HCT116 (cell line): ENCODE data around the gene APOM.

Experiments used
- EZH2phosphoT487 ChIP-seq: fragments of 200-600 bp; IDR thresholded peaks from 2 replicates; pipeline ENCODE4 v1.6.1; 2018; ENCODE audit warnings: antibody characterized with exemption, borderline replicate concordance
- FOSL1 ChIP-seq: IDR thresholded peaks from 2 replicates; pipeline ENCODE4 v1.6.1; 2012; ENCODE audit warnings: low read depth
- POLR2A ChIP-seq: IDR thresholded peaks from 2 replicates; pipeline ENCODE4 v1.7.0; 2011; ENCODE audit warnings: borderline replicate concordance; ENCODE audit not compliant: insufficient read depth, insufficient read length; ENCODE audit errors: extremely low read depth
- POLR2AphosphoS5 ChIP-seq: IDR thresholded peaks from 2 replicates; pipeline ENCODE4 v1.6.1; 2011; ENCODE audit warnings: mild to moderate bottlenecking, low read depth, low read length, moderate library complexity
- RAD21 ChIP-seq: IDR thresholded peaks from 2 replicates; pipeline ENCODE4 v1.6.1; 2012; ENCODE audit warnings: low read depth, mild to moderate bottlenecking
- SIN3A ChIP-seq: IDR thresholded peaks from 2 replicates; pipeline ENCODE4 v1.6.1; 2012; ENCODE audit warnings: low read depth
- TF ChIP-seq, protein P1 (sequence below), 3 experiments: fragments of 200-600 bp in 1 of 3; sonication (generic) in 1 of 3; IDR thresholded peaks in 2 of 3; conservative IDR thresholded peaks in 1 of 3; 2 replicates each; pipeline ENCODE4 v1.5.1; 2012 to 2017; ENCODE audit warnings: low read depth in 2 of 3, low read length in 2 of 3, antibody characterized with exemption in 1 of 3, borderline replicate concordance in 1 of 3, control low read depth in 1 of 3, mild to moderate bottlenecking in 1 of 3, mixed read lengths in 1 of 3, mixed run types in 1 of 3, moderate library complexity in 1 of 3; ENCODE audit not compliant: insufficient read depth in 1 of 3
- TF ChIP-seq, protein P2 (sequence below): IDR thresholded peaks from 2 replicates; pipeline ENCODE4 v1.6.1; 2012

DNA sequence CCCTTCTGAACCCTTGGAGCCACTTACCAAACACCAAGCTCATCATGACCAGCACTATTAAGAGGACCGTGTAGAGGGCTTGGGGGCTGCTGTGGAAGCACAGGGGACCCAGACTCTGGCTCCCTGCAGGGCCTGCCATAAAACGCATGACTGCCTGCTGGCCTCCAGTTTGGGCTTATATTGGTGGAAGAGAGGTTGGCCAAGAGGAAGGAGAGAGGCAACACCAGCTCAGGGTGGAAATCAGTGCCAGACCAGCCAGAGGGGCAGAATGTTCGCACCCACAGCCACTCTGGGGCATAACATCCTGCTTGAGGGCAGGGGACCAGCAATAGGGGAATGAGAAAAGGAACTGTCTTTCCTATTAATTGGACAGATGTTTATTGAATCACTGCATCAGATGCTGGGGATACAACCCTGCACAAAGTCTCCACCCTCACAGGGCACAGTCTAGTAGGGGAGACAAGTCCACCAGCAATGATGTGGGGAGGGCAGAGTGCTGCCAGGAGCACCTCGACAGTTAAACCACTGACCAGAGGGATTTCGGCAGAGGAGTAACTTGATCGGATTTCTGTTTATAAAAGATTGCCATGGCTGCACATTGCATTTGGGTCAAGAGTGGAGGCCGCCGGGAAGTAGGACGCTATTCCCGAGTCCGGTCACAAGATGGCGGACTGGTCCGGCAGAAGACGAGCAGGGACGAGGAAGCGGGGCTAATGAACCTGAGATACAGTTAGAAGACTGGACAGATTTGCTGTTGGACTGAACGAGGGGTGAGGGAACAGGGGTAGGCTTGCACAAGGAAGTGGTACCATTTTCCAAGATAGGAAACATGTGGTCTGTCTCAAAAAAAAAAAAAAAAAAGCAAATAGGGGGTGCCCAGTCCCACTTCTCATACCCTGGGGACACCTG, 24.8 kb downstream of the APOM start, which contains the start of gene LY6G5C:
- TF ChIP-seq FOSL1 (no peak), EZH2phosphoT487 (no peak), RAD21 (peak; percentile 99), POLR2A (no peak), POLR2AphosphoS5 (0 out of 2 replicates have a peak, but pooled peaks have one; percentile 11), SIN3A (no peak)
- TF ChIP-seq, protein P1, sequence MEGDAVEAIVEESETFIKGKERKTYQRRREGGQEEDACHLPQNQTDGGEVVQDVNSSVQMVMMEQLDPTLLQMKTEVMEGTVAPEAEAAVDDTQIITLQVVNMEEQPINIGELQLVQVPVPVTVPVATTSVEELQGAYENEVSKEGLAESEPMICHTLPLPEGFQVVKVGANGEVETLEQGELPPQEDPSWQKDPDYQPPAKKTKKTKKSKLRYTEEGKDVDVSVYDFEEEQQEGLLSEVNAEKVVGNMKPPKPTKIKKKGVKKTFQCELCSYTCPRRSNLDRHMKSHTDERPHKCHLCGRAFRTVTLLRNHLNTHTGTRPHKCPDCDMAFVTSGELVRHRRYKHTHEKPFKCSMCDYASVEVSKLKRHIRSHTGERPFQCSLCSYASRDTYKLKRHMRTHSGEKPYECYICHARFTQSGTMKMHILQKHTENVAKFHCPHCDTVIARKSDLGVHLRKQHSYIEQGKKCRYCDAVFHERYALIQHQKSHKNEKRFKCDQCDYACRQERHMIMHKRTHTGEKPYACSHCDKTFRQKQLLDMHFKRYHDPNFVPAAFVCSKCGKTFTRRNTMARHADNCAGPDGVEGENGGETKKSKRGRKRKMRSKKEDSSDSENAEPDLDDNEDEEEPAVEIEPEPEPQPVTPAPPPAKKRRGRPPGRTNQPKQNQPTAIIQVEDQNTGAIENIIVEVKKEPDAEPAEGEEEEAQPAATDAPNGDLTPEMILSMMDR (IDR thresholded peaks at IDR 0.05 in 2 of 3, conservative IDR thresholded peaks at IDR 0.05 in 1 of 3; ENCODE audit: borderline replicate concordance in 1 of 3, insufficient read depth in 1 of 3, low read depth in 2 of 3, low read length in 2 of 3), result peak; percentile 43 to 90 (median 65)
- TF ChIP-seq, protein P2, sequence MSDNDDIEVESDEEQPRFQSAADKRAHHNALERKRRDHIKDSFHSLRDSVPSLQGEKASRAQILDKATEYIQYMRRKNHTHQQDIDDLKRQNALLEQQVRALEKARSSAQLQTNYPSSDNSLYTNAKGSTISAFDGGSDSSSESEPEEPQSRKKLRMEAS, result no peak
